Stimulated activated CD4-positive, alpha-beta T cell treated with anti-CD3 and anti-CD28 coated beads, Interleukin-15, amount 100 ng/mL, for 48 hours (primary cell): ENCODE measurements around the gene SRGAP1.

ENCODE experiments used
- DNase-seq, 2 donors: peaks; one replicate each; pipeline ENCODE4 v3.0.0-alpha.2; 2020; ENCODE audit warnings: low read depth in 2 of 2

Gene SRGAP1

GRCh38 chr12:63937378-63938316, 93.1 kb downstream of the SRGAP1 start:
- DNase-seq = no peak

DNA sequence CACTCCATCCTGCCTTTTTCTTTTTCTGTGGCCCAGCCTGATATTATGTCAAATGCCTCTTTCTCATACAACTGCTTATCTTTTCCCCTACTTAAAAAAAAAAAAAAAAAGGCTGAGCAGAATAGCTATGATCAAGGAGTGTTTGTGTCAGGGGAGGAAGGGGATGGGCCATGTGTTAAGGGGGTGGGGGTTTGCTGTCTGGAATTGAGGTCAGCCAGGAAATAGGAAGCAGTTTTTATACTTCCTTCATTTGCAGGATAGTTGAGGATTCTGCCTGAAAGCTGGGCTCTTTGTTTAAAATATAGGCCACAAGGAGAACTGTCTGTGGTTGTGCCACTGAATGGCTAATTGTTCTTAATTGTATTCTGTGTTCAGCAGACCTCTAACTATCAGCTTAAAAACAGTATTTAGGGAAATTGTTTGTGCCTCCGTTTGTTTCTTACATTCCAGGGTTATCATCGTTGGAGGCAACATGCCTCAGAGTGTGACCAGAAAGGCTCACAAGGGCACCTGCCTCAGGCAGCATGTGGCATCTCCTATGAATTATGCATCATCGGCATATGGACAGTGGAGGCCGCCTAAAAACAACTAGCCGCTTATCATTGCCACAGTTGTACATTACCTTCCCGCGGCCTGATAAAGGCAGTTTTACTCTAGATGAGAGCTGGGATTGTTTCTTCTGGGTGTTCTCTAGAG, 96.0 kb downstream of the SRGAP1 start:
- DNase-seq = no peak

GRCh38 chr12:63941166-63941800, 96.8 kb downstream of the SRGAP1 start:
- no peak for DNase-seq

- no peak for DNase-seq
These were observed 97.4 kb downstream of the SRGAP1 start for GRCh38 chr12:63941879-63942278.

GRCh38 chr12:63942464-63943241, 98.2 kb downstream of the SRGAP1 start:
- no peak for DNase-seq

GRCh38 chr12:63944034-63944579, 99.6 kb downstream of the SRGAP1 start:
- no peak for DNase-seq

- no peak for DNase-seq
These were observed 100.2 kb downstream of the SRGAP1 start for GRCh38 chr12:63944586-63945228.

GRCh38 chr12:63945777-63946176, 101.3 kb downstream of the SRGAP1 start:
- no peak for DNase-seq

GRCh38 chr12:63948211-63948610, 103.7 kb downstream of the SRGAP1 start:
- no peak for DNase-seq

DNA sequence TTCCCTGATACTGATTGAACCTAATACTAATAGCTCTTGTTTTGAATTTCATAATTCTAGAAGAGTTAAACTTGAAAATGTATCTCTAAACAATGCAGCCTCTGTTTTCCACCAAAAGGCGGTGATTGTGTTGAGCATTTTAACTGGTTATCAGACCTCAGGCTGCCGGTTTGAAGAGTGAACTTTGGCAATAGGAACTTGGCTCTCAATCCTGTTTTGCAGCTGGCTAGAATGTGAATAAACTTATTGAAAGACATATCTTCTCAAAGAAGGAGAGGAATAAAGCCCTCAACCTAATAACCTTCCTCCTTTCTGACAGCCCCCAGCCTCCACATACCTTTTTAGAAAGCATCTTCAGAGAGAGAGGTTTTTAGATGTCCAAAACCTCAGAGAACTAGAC, 105.4 kb downstream of the SRGAP1 start:
- no peak for DNase-seq

DNA sequence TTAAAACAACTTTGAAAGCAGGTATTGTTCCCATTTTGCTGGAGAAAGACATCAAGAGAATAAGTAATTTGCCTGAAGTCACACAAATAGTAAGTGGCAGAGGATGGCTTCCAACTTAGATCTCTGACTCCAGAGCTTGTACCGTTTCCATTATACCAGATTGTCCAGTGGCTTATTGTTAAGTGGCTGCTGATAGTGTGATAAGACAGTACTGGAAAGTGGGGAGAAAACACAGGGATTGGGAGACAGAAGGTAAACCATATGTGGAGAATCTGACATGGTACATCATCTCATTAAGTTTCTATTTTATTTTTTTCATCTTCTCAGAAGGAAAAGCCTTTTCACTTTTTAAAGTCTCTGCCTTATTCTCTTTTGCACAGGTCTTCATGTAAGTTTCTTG, 108.5 kb downstream of the SRGAP1 start:
- DNase-seq = no peak

DNA sequence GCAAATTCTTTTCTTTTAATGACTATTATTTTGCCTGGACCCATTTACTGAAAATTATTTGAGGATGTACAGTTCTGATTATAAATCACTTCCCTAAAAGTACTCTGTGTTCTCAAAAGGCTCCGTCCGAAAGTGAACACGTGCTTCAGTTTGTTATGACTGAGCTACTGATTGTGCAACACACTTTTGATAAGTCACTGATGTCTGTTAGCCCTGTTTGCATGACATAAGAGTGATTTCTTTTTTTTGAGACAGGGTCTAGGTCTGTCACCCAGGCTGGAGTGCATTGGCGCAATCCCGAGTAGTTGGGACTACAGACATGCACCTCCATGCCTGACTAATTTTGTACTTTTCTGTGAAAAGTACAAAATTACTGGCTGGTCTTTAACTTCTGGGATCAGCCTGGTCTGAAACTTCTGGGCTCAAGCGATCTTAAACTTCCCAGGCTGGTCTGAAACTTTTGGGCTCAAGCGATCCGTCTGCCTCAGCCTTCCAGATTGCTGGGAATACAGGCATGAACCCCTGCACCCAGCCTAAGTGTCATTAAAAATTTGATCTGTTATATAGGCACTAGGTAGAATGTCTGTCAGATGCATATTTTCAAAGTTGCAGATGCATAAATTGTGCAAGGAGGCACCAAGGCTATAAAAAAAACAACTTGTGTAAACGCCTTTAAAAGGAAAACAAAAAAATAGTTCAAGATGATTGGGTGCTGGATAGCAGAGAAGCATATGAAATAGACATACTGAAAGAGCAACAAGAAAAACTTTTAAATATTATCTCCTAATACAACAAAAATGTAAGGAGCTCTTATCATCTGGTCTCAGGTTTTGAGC, 111.5 kb downstream of the SRGAP1 start:
- no peak for DNase-seq

GRCh38 chr12:63957496-63957895, 113.0 kb downstream of the SRGAP1 start:
- DNase-seq = no peak

GRCh38 chr12:63958876-63959580, 114.5 kb downstream of the SRGAP1 start:
- DNase-seq = no peak

- no peak for DNase-seq
These were observed 116.5 kb downstream of the SRGAP1 start for GRCh38 chr12:63961048-63961447.

GRCh38 chr12:63961543-63961942, 117.0 kb downstream of the SRGAP1 start:
- DNase-seq = no peak

DNA sequence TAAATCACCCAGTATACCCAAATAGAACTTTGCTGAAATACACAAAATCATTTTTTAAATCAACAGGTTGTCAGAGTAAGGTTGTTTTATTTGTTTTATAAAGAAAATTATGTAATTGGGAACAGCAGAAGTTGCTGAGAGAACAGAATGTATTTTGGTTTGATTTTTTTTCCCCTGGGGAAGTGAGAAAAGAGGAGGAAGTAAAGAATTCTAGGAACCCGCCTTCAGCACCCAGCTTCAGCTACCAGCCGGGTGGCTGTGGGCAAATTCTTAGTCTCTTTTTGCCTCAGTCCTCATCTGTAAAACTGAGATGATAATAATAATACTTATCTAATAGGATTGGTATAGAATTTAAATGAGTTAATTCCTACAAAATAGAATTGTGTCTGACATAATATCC, 119.4 kb downstream of the SRGAP1 start:
- DNase-seq = no peak

DNA sequence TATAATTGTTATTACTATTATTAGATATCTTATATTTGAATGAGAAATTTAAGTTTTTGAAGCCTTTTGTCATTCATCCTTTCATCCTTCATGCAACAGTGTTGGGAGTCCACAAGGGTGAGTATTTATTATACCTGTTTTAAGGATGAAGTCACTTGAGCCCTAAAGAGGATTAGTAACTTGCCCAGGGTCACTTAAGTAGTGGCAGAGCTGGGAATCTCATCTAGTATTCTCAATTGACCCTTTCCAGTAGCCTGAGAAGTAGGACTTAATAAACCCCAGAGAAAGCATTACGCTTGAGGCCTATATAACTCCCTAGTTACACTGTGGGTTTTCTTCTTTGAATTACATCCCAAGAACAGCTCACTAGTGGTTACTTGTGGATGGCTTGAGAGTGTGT, 119.8 kb downstream of the SRGAP1 start:
- no peak for DNase-seq

GRCh38 chr12:63965936-63966605, 121.6 kb downstream of the SRGAP1 start:
- DNase-seq = no peak
